ENCODE measurements around the gene TMEM119. TPM values are rescaled to one million over a fixed set of nuclear protein-coding genes. Genes with fewer than 3 reads are reported as not detected.

TMEM119 gene
- total RNA-seq, 1 donor, result 164 TPM

- H3K4me3 ChIP-seq (ENCODE audit: low read depth, low read length), result no peak overlapping the region
- no peak for TF ChIP-seq CTCF (IDR thresholded peaks at IDR 0.05; ENCODE audit: insufficient read depth, low read length)
- DNase-seq (ENCODE audit: low read depth), result no peak
Observed at GRCh38 chr12:108600702-108601007, 2.8 kb upstream of the TMEM119 start.

- no peak for TF ChIP-seq CTCF (IDR thresholded peaks at IDR 0.05; ENCODE audit: insufficient read depth, low read length)
- DNase-seq (ENCODE audit: low read depth), result no peak
- H3K4me3 ChIP-seq (ENCODE audit: low read depth, low read length), result no peak overlapping the region
Observed at GRCh38 chr12:108599948-108600701, 2.2 kb upstream of the TMEM119 start.

- no peak for TF ChIP-seq CTCF (IDR thresholded peaks at IDR 0.05; ENCODE audit: insufficient read depth, low read length)
- no peak for DNase-seq (ENCODE audit: low read depth)
- no peak overlapping the region for H3K4me3 ChIP-seq (ENCODE audit: low read depth, low read length)
Observed at GRCh38 chr12:108599541-108599940, 1.7 kb upstream of the TMEM119 start.

GRCh38 chr12:108598553-108599250 lies 818 bp upstream of the TMEM119 start:
- H3K4me3 ChIP-seq (ENCODE audit: low read depth, low read length), result peak overlapping the region; percentile 93
- TF ChIP-seq CTCF (IDR thresholded peaks at IDR 0.05; ENCODE audit: insufficient read depth, low read length), result no peak
- DNase-seq (ENCODE audit: low read depth), result no peak

- no peak for DNase-seq (ENCODE audit: low read depth)
- peak overlapping the region; percentile 93 for H3K4me3 ChIP-seq (ENCODE audit: low read depth, low read length)
- TF ChIP-seq CTCF (IDR thresholded peaks at IDR 0.05; ENCODE audit: insufficient read depth, low read length), result no peak
Observed at GRCh38 chr12:108596854-108597558, 878 bp downstream of the TMEM119 start.

GRCh38 chr12:108595711-108596647 lies 1.9 kb downstream of the TMEM119 start:
- DNase-seq (ENCODE audit: low read depth), result no peak
- TF ChIP-seq CTCF (IDR thresholded peaks at IDR 0.05; ENCODE audit: insufficient read depth, low read length), result no peak
- peak overlapping the region; percentile 93 for H3K4me3 ChIP-seq (ENCODE audit: low read depth, low read length)
